Renal cortex interstitium (tissue), 11 donors: ENCODE results near the gene ATOH8. TPM values are rescaled to one million over a fixed set of nuclear protein-coding genes. Genes with fewer than 3 reads are reported as not detected.
"Not testable (repeated sequence)": the region's sequence is repeated elsewhere in the genome, so short reads cannot be mapped to it uniquely, and the experiment has no call there.

Source experiments
- DNase-seq, 11 donors: peaks; one replicate each; pipeline ENCODE4 v3.0.0-alpha.2; 2013; ENCODE audit warnings: low read depth in 9 of 11, low spot score in 4 of 11; ENCODE audit errors: extremely low read depth in 1 of 11
- polyA plus RNA-seq, 3 donors: library from polyadenylated mRNA; unstranded; fragments of 120-200 nt; gene quantifications; one replicate each; pipeline ENCODE4 v1.2.1, GENCODE V29; 2013; ENCODE audit not compliant: insufficient read length in 3 of 3

Gene ATOH8
- polyA plus RNA-seq, 3 donors, result 10.3 to 16.0 (median 14.8) TPM

DNA sequence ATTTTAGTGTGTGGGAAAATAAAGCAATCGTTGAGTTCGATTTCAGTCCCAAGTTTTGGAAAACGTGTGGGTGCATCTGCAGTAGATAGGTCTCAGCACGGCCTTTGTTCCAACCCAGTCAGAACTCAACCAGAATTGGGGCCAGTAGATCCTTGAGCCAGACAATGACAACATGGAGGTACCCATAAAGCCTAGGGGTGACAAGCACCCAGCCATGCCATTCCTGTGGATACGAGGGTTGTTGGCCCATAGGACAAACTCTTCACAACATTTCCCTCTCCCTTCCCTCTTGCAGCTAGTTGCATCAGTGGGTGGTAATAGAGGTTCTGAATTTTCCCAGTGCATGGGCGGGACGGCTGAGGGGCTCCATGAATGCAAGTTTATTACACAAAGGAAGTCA is 74.9 kb downstream of the ATOH8 start:
- no peak for DNase-seq

DNA sequence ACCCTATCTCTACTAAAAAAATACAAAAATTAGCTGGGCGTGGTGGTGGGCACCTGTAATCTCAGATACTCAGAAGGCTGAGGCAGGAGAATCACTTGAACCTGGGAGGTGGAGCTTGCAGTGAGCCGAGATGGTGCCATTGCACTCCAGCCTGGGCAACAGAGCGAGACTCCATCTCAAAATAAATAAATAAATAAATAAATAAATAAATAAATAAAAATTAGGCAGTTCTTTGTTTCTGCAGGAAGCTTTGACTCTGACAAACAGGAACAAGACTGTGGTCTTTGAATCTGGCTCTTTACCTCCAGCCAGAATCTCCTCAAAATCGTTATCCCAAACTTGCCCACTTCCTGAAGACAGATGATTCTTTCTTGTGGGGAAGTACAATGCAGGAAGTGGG is 75.6 kb downstream of the ATOH8 start:
- not testable (repeated sequence) for DNase-seq

DNA sequence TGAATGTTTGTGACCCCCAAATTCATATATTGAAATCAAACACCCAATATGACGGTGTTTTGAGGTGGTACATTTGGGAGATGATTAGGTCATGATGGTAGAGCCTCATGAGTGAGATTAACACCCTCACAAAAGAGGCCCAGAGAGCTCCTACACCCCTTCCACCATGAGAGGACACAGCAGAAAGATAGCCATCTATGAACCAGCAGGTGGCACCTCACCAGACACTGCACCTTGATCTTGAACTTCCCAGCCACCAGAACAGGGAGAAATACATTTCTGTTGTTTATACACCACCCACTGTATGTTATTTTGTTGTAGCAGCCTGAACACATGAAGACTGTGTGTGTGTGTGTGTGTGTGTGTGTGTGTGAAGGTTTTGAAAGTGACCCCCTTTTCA is 76.9 kb downstream of the ATOH8 start:
- no peak for DNase-seq

DNA sequence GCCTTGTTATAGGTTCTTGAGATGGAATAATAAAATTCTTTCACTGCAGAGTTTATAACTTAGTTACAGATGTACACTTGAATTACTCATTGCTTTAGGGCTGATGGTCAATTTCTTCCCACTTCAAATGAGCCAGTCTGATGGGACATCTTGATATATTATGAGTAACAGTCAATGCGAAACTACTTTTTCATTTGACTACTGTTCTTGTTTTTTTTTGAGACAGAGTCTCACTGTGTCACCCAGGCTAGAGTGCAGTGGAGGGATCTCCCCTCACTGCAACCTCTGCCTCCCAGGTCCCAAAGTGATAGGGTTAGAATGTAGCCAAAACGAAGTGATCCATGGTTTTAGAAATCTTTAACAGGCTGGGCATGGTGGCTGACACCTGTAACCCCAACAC is 77.9 kb downstream of the ATOH8 start:
- DNase-seq, result no peak

DNA sequence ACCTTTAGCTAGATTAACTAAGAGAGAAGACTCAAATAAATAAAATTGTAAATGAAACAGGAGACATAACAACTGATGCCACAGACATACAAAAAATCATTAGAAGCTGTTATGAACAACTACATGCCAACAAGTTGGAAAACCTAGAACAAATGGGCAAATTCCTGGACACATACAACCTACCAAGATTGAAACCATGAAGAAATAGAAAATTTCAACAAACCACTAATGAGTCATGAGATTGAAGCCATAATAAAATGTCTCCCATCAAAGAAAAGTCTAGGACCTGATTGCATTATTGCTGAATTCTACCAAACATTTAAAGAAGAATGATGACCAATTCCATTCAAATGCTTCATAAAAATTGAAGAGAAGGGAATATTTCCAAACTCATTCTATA is 80.7 kb downstream of the ATOH8 start:
- DNase-seq, result no peak

Other genes with a start within 250 kb of the ATOH8 start
- 100 to 1,000 TPM; 339 to 393 (median 381) TPM for gene MAT2A, start 214.8 kb upstream of the ATOH8 start, polyA plus RNA-seq
- gene GGCX, start 192.5 kb upstream of the ATOH8 start, polyA plus RNA-seq, result 10 to 100 TPM; 36.8 to 41.1 (median 37.0) TPM
- 10 to 100 TPM; 88.1 to 94.9 (median 88.3) TPM for gene VAMP8, start 176.4 kb upstream of the ATOH8 start, polyA plus RNA-seq
- 10 to 100 TPM; 34.7 to 42.6 (median 38.1) TPM for gene VAMP5, start 169.6 kb upstream of the ATOH8 start, polyA plus RNA-seq
- gene RNF181, start 158.2 kb upstream of the ATOH8 start, polyA plus RNA-seq, result 100 to 1,000 TPM; 138 to 140 (median 140) TPM
- 10 to 100 TPM; 34.4 to 44.8 (median 41.6) TPM for gene TMEM150A, start 151.3 kb upstream of the ATOH8 start, polyA plus RNA-seq
- 10 to 100 TPM; 56.2 to 81.2 (median 61.1) TPM for gene C2orf68, start 141.9 kb upstream of the ATOH8 start, polyA plus RNA-seq
- 10 to 100 TPM; 62.3 to 74.7 (median 68.8) TPM for gene USP39, start 137.8 kb upstream of the ATOH8 start, polyA plus RNA-seq
- gene SFTPB, start 85.8 kb upstream of the ATOH8 start, polyA plus RNA-seq, result under 1 TPM; 0.07 to 0.11 (median 0.08) TPM
- under 1 TPM; 0.13 to 0.42 (median 0.27) TPM for gene GNLY, start 59.6 kb upstream of the ATOH8 start, polyA plus RNA-seq
- gene ST3GAL5, start 135.0 kb downstream of the ATOH8 start, polyA plus RNA-seq, result 10 to 100 TPM in 2 of 3 donors, 1 to 10 TPM in 1; 9.1 to 12.3 (median 10.1) TPM